COLO668 (cell line): ENCODE data around the gene TBC1D22A.
A peak's percentile ranks its signal among the peaks of the same experiment; 100 is the strongest.

Source experiments
- DNase-seq: peaks from one replicate; lab custom pipeline; 2025; ENCODE audit not compliant: unreplicated experiment; lab: John Stamatoyannopoulos, UW

Gene TBC1D22A

DNA sequence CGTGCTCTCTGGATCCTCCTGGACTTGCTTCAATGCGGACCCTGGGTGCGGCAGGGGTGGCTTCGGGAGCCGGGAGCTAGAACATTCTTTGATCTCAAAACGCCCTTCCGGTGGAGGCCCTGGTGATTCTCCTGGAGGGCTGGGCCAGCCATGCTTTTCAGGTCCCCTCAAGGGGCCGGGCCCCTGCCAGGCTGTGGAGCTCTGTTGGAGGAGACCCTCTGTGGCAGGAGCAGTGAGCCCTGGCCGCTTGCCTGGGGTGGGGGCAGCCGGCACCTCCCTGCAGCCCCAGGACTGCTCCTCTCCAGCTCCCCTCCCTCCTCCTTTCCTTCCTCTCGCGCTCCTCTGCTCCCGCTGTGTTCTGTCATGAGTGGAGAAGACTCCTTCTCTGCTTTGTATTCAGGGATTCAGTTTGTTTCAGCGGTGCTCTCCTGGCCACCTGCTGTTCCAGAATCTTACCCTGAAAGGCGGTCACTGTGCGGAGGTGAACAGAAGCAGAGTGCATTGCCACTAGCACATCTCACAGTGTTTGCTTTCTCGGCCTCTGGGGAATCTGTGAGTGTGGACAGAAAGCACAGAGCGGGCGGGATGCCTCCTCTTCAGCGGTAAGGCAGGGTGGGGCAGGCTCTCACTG, 289.1 kb downstream of the TBC1D22A start:
- DNase-seq, result peak; percentile 39

DNA sequence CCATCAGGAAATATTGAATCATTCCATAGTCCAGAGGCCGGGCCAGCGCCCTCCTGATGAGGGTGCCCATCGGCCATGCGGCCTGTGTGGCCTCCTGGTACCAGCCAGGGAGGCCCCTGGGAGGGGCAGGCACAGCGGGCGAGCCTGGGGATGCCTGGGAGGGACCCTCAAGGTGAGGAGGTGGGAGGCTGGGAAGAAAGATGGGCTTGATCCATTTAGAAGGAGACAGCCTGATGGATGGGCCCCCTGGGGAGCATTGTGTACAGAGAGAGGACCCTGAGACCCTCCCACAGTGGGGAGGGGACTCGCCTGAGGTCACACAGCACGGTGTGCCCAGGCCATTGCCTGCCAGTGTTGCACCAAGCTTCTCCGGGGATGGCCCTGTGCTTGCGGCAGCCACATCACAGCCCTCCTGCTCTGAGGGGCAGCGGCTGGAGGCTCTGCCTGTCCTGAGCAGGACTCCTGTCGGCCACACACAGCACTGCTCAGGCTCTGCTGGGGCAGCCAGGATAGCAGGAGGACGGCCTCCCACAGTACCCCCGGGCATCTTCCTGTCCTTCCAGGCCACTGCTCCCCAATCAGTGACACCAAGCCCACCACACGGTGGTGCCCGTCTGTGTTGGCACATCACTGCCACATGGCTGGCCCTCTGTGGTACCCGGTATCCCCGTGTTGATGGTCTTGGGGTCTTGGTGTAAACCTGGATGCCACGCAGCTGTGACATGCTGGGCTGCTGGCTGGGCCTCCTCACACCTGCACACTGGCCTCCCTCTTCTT, 290.0 kb downstream of the TBC1D22A start:
- DNase-seq, result no peak

DNA sequence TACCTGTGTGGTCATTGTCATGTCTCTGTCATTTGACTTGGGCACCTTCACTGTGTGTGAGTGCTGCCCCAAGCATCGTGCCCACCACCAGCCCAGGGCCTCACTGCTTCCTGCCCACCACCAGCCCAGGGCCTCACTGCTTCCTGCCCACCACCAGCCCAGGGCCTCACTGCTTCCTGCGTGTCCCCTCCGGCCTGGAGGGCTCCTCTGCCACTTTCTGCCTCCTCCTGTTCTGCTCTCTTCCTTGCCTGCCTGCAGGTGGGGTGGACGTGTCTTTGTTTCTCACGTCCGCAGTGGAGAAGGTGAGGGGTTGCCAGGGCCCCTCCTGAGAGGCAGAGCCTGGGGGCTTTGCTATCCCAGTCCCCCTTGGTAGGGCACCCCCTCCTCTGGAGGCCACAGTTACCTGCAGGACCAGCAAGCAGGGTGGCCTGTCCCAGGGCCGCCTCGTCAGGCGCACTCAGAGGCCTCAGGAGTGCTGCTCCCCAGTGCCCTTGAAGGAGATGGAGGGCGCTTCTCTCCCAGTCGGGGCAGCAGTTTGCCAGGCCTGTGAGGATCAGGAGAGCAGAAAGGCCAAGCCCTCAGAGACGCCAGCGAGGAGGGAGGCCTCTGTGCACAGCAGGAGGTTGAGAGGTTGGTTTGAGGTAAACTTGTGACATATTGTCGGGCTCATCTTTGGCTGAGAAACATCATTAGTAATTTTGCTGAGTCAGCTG, 290.7 kb downstream of the TBC1D22A start:
- DNase-seq, result no peak

DNA sequence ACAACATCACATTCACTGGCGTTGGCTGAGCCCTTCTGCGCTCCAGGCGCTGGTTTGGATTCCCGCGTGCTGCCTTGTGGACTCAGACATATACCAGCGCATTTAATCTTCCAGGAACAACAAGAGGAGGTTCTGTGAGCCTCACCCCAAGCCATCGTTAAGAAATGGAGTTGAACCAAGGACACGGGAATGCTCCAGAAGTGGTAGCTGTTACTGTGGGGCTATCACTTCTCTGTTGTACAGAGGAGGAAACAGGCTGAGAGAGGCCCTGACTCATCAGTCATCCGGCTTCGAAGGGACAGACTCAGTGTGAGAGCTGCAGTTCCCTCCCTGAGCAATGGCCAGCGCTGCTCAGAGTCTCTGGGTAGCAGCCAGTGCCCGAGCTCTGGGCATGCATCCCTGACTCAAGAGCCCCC, 291.3 kb downstream of the TBC1D22A start:
- no peak for DNase-seq

DNA sequence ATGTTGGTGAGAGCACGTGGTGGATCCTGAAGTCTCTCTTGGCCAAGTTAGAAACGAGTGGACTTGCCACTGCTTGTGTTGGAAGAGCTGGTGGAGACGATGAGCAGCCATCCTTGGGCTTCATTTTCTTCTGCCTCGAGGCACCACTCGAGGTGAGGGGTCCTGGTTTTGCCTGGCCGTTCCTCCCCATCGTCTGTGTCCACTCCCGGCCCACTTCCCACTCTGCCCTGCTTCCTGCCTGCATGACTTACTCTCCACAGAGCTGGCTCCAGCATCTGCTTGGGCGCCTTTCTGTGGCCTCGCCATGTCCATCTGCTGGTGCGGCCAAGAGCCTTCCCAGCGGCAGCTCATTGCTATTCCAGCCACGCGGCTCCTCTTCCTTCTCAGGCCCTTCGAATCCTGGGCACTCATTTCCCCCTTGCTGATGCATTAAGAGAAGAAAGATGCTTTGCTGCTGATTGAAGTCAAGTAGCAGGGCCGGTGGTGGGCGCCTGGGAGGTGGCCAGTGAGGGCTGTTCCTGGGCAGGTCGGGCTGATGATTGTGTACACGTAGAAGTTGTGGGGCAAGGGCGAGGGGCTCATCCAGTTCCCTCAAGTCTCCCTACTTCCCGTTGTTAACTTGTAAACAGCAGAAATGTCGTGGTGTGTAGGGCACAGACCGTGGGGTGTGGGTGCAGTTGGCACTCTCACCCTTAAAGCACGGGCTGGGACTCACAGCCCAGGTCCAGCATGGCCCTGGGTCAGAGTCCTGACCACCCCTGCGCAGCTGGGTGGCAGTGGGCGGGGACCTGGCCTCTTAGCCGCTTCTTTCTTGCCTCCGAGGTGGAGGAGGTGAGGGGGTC, 292.0 kb downstream of the TBC1D22A start:
- no peak for DNase-seq

DNA sequence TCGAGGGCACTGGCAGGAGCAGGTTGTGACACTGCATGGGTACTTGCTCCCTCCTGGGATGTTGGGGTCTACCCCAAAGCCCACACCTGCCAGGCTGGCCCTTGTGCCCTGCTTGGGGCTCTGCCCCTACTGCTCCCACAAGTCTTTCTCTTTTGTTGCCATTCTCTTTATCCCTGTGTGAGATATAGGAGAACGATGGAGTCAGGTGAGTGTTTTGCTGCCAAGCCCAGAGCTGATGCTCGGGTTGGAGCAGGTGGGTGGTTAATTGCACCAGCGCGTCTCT, 292.6 kb downstream of the TBC1D22A start:
- DNase-seq, result no peak

DNA sequence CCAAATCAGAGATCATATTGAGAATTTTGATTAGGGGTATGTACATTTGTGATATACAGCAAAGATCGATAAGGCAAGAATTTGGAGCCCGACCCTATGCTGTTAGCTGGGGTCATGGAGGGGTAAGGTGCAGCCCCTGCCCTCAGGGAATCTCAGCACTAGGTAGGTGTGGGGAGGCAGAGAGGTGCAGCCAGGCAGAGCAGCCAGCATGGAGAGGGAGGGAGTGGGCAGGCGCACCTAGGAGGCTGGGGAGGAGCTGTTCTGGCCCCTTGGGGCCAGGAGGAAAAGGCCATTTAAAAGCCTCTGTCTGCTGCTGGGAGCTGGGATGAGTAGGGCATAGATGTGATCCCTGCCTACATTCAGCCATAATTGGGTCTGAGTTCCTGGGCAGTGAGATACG, 293.0 kb downstream of the TBC1D22A start:
- DNase-seq, result no peak

DNA sequence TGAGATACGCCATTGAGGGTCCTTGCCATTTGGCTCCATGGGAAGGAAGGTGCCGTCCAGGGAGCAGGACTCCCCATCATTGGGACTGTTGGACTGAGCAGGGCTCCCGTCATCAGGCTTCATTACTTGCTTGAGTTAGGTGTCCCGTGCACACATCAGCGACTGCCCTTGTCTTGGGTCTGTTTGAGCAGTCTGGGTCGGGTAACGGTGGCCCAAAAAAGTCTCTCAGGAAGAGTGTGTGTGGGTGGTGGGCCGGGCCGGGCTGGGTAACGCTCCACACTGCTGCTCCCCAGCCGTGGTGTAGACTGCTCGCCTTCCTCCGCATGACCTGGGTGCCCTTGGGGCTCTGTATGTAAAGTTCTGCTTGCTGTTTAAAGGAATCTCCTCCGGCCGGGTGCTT, 293.5 kb downstream of the TBC1D22A start:
- no peak for DNase-seq

DNA sequence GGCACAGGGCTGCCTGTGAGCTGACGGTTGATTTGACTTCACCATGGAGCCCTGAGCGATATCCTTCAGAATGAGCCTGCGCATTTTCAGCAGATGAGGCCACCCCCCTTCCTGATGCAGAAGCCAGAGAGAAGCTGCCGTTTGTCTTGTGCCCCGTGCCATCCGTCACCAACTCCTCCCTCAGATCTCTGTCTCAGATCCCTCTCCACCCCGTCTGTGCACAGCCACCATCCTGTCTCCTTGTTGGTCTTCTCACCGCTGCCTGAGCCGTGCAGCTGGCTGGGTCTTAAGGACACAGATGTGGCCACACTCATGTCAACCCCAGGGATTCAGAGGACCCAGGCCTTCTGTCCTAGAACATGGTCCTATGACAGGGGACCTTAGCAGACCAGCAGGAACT, 293.9 kb downstream of the TBC1D22A start:
- no peak for DNase-seq

DNA sequence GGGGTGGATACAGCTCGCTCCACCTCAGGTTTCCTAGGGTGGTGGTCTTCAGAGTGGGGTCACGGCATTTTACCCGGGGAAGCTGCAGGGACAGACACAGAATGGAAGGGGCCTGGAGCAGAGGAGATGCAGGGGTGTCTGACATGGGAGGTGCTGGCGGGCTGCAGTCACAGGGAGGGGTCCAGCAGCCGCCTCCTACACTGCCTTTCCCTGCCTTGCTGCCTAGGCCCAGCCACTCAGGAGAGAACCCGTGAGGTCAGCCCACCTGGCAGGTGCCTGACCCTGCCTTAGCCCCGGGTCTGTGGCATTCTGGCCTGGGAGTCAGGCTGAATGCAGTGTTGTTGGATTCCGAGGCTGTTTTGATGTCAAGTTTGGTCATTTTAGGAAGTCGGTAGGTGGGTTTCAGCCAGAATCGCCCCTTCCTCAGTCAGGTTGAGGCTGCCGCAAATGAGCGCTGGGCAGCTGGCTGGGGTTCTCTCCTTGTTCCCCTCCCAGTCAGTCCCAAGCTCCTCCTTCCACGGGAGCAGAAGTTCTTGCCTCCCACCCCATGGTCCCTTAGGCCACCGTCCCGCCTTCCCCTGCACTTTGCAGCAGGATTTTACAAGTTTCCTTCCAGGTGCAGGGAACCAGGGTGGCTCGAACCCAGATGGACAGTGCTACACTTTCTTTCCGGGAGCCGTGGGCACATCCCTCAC, 294.5 kb downstream of the TBC1D22A start:
- no peak for DNase-seq

DNA sequence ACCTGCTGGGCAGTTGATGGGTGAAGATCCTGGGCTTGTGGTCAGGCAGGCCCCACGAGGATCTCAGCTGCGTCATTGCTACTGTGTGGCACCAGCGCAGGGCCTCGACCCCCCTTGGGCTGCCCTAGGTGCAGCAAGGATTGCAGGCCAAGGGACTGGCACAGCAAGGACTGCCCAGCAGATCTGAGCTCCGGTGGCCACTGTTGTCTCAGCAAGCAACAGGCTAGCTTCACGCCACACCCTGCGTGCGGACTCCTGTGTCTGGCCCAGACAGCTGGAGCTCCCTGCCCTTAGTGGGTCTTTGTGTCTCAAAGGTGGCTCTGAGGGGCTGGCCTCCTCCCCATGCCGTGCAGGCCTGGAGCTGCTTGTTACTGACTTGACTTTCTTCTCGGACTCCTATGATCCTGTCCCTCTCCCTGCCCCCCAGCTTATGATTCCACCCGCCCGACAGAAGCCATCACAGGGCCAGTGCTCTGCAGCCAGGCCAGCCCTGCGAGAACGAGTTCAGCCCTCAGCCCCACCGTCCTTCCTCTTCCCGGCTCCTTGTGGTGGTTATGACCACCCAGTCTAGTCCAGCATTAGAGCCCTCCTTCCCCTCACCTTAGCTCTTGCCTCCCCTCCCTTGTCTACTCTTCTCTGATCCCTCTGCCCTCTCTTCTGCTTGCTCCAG, 295.6 kb downstream of the TBC1D22A start:
- DNase-seq, result no peak

DNA sequence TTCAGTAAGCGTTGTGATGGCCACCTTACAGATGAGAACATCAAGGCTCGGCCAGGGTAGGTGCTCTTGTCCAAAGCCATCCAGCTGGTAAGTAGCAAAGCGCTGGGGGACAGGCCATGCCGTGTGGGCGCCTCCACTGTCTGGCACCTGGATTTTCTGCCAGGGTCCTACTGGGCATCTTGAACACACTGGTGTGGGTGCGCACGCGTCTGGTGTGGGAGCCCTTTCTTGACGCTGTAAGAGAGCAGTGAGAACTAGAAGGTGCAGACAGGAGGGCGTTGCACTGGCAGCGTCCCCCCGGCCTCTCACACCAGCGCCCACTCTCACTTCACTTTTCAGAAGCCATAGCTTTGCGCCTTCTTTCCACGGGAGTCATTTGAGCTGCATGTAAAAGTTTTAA, 296.6 kb downstream of the TBC1D22A start:
- DNase-seq, result no peak

DNA sequence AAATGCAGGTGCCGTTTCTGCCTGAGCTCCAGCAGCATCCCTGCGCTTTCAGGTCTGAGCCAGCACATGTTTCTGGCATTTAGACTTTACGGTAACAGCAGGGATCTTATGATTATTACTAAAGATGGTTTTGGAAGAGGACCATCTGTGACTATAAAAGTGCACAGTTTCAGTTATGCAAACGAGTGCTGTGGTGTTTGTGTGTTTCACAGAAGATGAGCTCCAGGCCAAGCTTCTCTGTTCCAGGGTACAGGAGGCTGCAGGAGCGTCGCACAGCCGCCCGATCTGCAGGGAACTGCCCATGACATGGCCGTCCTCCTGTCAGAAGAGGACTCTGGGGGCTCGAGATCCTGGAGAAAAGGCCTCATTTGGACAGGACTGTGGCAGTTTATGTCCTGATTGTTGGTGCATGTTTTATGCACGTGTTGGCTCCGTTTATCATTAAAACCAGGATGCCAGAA, 297.3 kb downstream of the TBC1D22A start:
- DNase-seq, result no peak

DNA sequence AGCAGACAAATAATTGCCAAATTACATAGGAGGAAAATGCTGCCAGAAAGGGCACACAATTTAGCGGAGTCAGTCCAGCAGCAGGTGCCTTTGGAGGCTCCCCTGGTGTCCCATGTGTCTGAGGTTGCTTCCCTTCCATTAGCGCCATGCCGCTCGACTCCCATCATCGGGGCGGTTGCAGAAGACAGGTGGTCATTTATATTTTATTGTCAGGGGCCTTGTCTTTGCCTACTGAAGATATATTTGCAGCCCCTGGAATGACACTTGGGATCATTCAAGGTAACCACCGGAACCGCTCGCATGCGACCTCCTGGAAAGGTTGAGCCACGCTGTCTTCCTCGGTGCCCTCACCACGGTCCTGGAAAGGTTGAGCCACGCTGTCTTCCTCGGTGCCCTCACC, 298.3 kb downstream of the TBC1D22A start:
- DNase-seq, result no peak

DNA sequence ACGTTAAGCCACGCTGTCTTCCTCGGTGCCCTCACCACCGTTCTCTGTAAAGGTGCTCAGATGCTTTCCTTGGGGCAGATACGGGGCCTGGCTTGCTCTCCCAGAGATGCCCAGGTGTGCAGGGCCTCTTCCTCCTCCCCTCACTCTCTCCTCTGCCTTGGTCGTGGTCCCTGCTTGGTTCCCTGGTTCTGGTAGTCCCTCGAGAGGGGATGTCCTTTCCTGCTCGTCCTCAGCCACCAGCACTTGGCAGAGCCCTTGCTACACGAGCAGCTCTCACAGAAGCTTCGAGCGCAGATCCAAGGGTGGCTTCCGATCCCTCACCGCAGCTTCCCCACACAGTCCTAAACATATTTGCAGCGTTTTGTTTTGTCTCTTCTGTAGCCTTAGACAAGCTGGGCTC, 298.8 kb downstream of the TBC1D22A start:
- no peak for DNase-seq

DNA sequence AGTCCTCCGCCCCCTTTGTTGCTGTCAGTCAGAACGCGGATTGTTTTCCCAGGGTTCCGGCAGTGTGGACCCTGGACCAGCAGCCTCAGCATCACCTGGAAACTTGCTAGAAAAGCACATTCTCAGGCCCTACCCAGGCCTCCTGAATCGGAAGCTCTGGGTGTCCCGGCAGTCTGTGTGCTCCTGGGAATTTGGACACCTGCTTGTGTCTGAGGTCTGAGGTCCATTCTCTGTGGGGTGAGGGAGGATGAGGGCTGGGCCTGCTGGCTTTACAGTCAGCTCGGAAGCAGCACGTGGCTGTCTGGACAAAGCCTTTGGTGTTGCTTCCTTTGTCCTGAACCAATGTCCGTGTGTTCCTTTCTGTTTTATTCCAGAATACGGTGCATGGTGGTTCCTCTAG, 299.7 kb downstream of the TBC1D22A start:
- no peak for DNase-seq

DNA sequence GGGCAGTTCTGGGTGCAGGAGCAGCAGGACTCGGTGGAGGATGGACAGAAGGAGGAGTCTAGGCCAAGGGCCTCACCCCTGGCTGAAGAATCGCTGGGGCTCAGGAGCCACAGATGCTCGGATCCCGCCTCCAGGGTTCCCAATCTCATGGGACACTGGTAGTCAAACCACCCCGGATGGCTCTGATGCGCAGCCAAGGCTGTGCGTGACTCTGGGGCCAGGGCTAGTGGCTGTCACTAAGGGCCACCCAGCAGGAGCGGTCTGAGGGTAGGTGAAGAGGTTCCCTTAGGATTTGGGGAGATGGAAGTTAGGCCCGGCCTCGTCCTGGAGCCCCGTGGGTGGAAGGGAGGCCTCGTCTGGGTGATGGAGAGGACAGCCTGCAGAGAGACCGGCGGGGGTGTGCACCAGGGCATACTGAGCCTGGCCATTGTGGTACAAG, 300.6 kb downstream of the TBC1D22A start:
- DNase-seq, result no peak

DNA sequence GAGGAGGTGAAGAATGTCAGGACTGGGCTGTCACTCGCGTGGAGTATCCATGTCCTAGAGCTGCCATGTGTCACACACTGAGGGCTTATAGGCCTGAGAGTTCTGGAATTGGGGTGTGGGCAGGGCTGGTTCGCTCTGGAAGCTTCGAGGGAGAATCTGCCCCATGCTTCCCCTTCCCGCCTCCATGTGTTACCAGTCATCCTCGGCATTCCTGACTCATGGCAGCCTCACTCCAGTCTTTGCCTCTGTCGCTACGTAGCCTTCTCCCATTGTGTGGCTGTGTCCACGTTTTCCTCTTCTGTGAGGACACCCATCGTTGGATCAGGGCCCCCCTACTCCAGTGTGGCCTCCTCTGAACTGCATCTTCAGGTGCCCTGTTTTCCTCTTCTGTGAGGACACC, 301.2 kb downstream of the TBC1D22A start:
- DNase-seq, result no peak

DNA sequence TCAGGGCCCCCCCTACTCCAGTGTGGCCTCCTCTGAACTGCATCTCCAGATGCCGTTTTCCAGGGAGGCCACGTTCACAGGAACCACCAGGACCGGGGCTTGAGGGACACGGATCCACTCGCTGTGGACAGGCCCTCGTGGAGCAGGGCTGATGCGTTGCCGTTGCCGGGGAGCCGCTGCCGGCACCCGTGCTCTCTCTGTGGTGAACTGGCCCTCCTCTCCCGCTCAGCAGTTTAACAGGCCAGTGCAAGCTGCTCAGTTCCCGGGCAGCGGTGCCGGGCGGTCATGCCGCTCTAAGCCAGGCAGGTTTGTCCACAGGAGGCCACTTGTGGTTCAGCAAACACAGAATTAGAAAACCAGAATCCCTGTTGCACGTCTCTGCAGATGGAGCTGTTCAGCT, 301.6 kb downstream of the TBC1D22A start:
- no peak for DNase-seq

DNA sequence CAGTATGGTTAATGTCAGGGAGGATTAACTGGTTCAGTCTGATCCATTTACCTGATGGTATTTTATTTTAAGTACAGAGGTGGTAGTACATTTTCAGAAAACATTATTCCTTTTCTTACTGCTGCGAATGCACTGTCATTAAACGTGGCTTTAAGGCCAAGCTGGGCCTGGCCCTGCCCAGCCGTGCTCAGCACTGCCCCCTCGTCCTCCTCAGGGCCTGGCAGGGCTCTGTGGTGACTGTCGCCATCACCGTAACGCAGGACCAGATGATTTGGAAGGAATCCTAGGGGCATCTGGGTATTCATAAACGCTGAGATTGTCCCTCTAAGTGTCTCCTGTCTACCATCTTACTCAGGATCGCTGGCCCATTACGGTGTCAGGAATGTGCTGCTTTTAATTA, 302.0 kb downstream of the TBC1D22A start:
- DNase-seq, result no peak
